HepG2 (cell line): ENCODE results near the gene NXN. TPM values are rescaled to one million over a fixed set of nuclear protein-coding genes. Genes with fewer than 3 reads are reported as not detected.

Experiments used
- CC2D1A ChIP-seq: sonication (generic); formaldehyde crosslinking; IDR thresholded peaks from 2 replicates; pipeline ENCODE4 v1.8.1; 2023; ENCODE audit warnings: mild to moderate bottlenecking, missing genetic modification reagents
- ERF ChIP-seq: IDR thresholded peaks from 2 replicates; pipeline ENCODE4 v1.6.1; 2018; ENCODE audit warnings: missing biosample characterization, missing genetic modification reagents
- FLYWCH1 ChIP-seq: sonication (generic); formaldehyde crosslinking; IDR thresholded peaks from 2 replicates; pipeline ENCODE4 v1.8.1; 2023; ENCODE audit warnings: mild to moderate bottlenecking, missing genetic modification reagents
- HDAC6 ChIP-seq: fragments of 200-600 bp; sonication (generic); IDR thresholded peaks from 2 replicates; pipeline ENCODE4 v1.7.0; 2017; ENCODE audit warnings: mild to moderate bottlenecking, antibody characterized with exemption, low read length, low read depth
- HNRNPH1 ChIP-seq: fragments of 200-400 bp; formaldehyde crosslinking; optimal IDR thresholded peaks from 2 replicates; pipeline ENCODE3; 2017; ENCODE audit warnings: mild to moderate bottlenecking, low read depth, low read length
- HOXA7 ChIP-seq: sonication (generic); formaldehyde crosslinking; IDR thresholded peaks from 2 replicates; pipeline ENCODE4 v1.8.1; 2022; ENCODE audit warnings: mild to moderate bottlenecking, missing genetic modification reagents, moderate library complexity
- IKZF4 ChIP-seq: sonication (generic); formaldehyde crosslinking; IDR thresholded peaks from 2 replicates; pipeline ENCODE4 v1.5.1; 2020; ENCODE audit warnings: borderline replicate concordance, mild to moderate bottlenecking, low read depth, missing genetic modification reagents; ENCODE audit errors: not compliant biosample characterization
- MLXIP ChIP-seq: sonication (generic); formaldehyde crosslinking; IDR thresholded peaks from 2 replicates; pipeline ENCODE4 v1.9.0; 2021; ENCODE audit warnings: missing genetic modification reagents, borderline replicate concordance
- NPAS2 ChIP-seq: sonication (generic); formaldehyde crosslinking; IDR thresholded peaks from 2 replicates; pipeline ENCODE4 v1.8.0; 2022; ENCODE audit warnings: mild to moderate bottlenecking, missing genetic modification reagents, borderline replicate concordance
- RBM22 ChIP-seq: fragments of 200-400 bp; formaldehyde crosslinking; optimal IDR thresholded peaks from 2 replicates; pipeline ENCODE3; 2017; ENCODE audit warnings: mild to moderate bottlenecking, low read length, moderate library complexity
- TCF7 ChIP-seq: sonication (generic); IDR thresholded peaks from 2 replicates; pipeline ENCODE4 v1.6.1; 2016; ENCODE audit warnings: antibody characterized with exemption, low read depth
- TSC22D2 ChIP-seq: sonication (generic); formaldehyde crosslinking; IDR thresholded peaks from 2 replicates; pipeline ENCODE4 v1.5.1; 2020; ENCODE audit warnings: missing genetic modification reagents, mild to moderate bottlenecking, borderline replicate concordance
- ZBTB20 ChIP-seq: sonication (generic); formaldehyde crosslinking; IDR thresholded peaks from 2 replicates; pipeline ENCODE4 v1.8.1; 2023; ENCODE audit warnings: missing genetic modification reagents, low read depth, mild to moderate bottlenecking, borderline replicate concordance
- ZMYM3 ChIP-seq: sonication (generic); formaldehyde crosslinking; IDR thresholded peaks from 2 replicates; pipeline ENCODE4 v1.5.1; 2020; ENCODE audit warnings: mild to moderate bottlenecking, missing genetic modification reagents
- ZNF296 ChIP-seq: sonication (generic); formaldehyde crosslinking; conservative IDR thresholded peaks from 2 replicates; pipeline ENCODE4 v1.5.0; 2020; ENCODE audit warnings: mild to moderate bottlenecking, missing genetic modification reagents
- ZNF33A ChIP-seq: sonication (generic); formaldehyde crosslinking; IDR thresholded peaks from 2 replicates; pipeline ENCODE4 v1.5.1; 2020; ENCODE audit warnings: missing genetic modification reagents, mild to moderate bottlenecking, moderate library complexity, borderline replicate concordance
- ZNF484 ChIP-seq: sonication (generic); formaldehyde crosslinking; IDR thresholded peaks from 2 replicates; pipeline ENCODE4 v1.5.1; 2020; ENCODE audit warnings: mild to moderate bottlenecking, low read depth, missing genetic modification reagents, borderline replicate concordance
- ZNF564 ChIP-seq: sonication (generic); formaldehyde crosslinking; IDR thresholded peaks from 2 replicates; pipeline ENCODE4 v1.8.1; 2023; ENCODE audit warnings: mild to moderate bottlenecking, missing genetic modification reagents
- ZNF576 ChIP-seq: sonication (generic); formaldehyde crosslinking; IDR thresholded peaks from 2 replicates; pipeline ENCODE4 v1.4.0; 2020; ENCODE audit warnings: mild to moderate bottlenecking, missing genetic modification reagents
- ZNF790 ChIP-seq: sonication (generic); formaldehyde crosslinking; IDR thresholded peaks from 2 replicates; pipeline ENCODE4 v1.8.0; 2022; ENCODE audit warnings: missing genetic modification reagents, mild to moderate bottlenecking, borderline replicate concordance
- ZSCAN12 ChIP-seq: sonication (generic); formaldehyde crosslinking; IDR thresholded peaks from 2 replicates; pipeline ENCODE4 v1.9.0; 2021; ENCODE audit warnings: mild to moderate bottlenecking, missing genetic modification reagents
- polyA plus RNA-seq, 8 experiments: library from polyadenylated mRNA; depleted of rRNA in 3 of 8; stranded (reverse) in 7 of 8; unstranded in 1 of 8; fragments of >200 nt; fragmentation: Illumina TruSeq in 4 of 8; extraction: Trizol in 4 of 8; gene quantifications; 2 replicates each; pipeline versions ENCODE4 v1.2.1 to v1.2.3, GENCODE V29; 2011 to 2016; ENCODE audit warnings: low read depth in 4 of 8, missing spikeins in 1 of 8, mixed read lengths in 1 of 8; ENCODE audit not compliant: insufficient read depth in 1 of 8
- total RNA-seq, 5 experiments: library from RNA; depleted of rRNA; stranded (reverse); fragments of >200 nt; fragmentation: Illumina TruSeq; extraction: Trizol; gene quantifications; 2 replicates each; pipeline ENCODE4 v1.2.3, GENCODE V29; 2016; ENCODE audit warnings: low read depth in 1 of 5
- TF ChIP-seq, protein P1 (sequence below): sonication (generic); formaldehyde crosslinking; IDR thresholded peaks from 2 replicates; pipeline ENCODE4 v1.5.0; 2020; ENCODE audit warnings: mild to moderate bottlenecking, missing genetic modification reagents, borderline replicate concordance
- TF ChIP-seq, protein P2 (sequence below): sonication (generic); formaldehyde crosslinking; conservative IDR thresholded peaks from 2 replicates; pipeline ENCODE4 v1.8.0; 2022; ENCODE audit warnings: mild to moderate bottlenecking, moderate library complexity, missing genetic modification reagents

NXN gene
- total and polyA plus RNA-seq, 2 of the 13 experiments (the other 11 are each of a cell fraction or from before 2014, with no cell fraction given), result 22.2 to 24.3 TPM

GRCh38 chr17:752002-752619 lies 227.5 kb downstream of the NXN start, which contains the start of gene GEMIN4 (continued):
- TF ChIP-seq ZNF790 (CRISPR knock-in tag) (no peak), HDAC6 (no peak), RBM22 (no peak), ZMYM3 (CRISPR knock-in tag) (no peak), HNRNPH1 (no peak), ZSCAN12 (CRISPR knock-in tag) (no peak; the same call in 1 of the 2 replicates), TCF7 (no peak), TSC22D2 (CRISPR knock-in tag) (no peak), ZBTB20 (peak; percentile 50; the same call in 1 of the 2 replicates), ZNF33A (CRISPR knock-in tag) (no peak), MLXIP (CRISPR knock-in tag) (no peak), ZNF296 (CRISPR knock-in tag) (no peak; the same call in 1 of the 2 replicates), HOXA7 (CRISPR knock-in tag) (no peak), ZNF564 (CRISPR knock-in tag) (peak; percentile 35; the same call in 1 of the 2 replicates), FLYWCH1 (CRISPR knock-in tag) (no peak), ERF (CRISPR knock-in tag) (peak; percentile 58; the same call in 1 of the 2 replicates), IKZF4 (CRISPR knock-in tag) (peak; percentile 79), ZNF484 (no peak), ZNF576 (CRISPR knock-in tag) (no peak; the same call in 1 of the 2 replicates), NPAS2 (CRISPR knock-in tag) (no peak), CC2D1A (CRISPR knock-in tag) (no peak)
- TF ChIP-seq, protein P1, sequence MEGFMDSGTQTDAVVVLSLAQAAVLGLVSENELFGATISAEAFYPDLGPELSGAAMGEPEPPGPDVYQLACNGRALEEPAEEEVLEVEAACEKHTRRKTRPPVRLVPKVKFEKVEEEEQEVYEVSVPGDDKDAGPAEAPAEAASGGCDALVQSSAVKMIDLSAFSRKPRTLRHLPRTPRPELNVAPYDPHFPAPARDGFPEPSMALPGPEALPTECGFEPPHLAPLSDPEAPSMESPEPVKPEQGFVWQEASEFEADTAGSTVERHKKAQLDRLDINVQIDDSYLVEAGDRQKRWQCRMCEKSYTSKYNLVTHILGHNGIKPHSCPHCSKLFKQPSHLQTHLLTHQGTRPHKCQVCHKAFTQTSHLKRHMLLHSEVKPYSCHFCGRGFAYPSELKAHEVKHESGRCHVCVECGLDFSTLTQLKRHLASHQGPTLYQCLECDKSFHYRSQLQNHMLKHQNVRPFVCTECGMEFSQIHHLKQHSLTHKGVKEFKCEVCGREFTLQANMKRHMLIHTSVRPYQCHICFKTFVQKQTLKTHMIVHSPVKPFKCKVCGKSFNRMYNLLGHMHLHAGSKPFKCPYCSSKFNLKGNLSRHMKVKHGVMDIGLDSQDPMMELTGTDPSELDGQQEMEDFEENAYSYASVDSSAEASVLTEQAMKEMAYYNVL (CRISPR knock-in tag), result peak; percentile 84; the same call in 1 of the 2 replicates
- TF ChIP-seq, protein P2, sequence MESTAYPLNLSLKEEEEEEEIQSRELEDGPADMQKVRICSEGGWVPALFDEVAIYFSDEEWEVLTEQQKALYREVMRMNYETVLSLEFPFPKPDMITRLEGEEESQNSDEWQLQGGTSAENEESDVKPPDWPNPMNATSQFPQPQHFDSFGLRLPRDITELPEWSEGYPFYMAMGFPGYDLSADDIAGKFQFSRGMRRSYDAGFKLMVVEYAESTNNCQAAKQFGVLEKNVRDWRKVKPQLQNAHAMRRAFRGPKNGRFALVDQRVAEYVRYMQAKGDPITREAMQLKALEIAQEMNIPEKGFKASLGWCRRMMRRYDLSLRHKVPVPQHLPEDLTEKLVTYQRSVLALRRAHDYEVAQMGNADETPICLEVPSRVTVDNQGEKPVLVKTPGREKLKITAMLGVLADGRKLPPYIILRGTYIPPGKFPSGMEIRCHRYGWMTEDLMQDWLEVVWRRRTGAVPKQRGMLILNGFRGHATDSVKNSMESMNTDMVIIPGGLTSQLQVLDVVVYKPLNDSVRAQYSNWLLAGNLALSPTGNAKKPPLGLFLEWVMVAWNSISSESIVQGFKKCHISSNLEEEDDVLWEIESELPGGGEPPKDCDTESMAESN (CRISPR knock-in tag), result no peak; the same call in none of the 2 replicates
